Trophoblast cell (in vitro differentiated cells and primary cell): Measurements from ENCODE around the gene RGS9.

Experiments used
- DNase-seq, 2 donors: peaks; one replicate each; pipeline ENCODE4 v3.0.0-alpha.2; 2016
- H2AFZ ChIP-seq: 2 replicates; pipeline ENCODE4 v1.6.1; 2013; ENCODE audit warnings: low read length, moderate library complexity, mild to moderate bottlenecking; ENCODE audit not compliant: insufficient read depth, poor library complexity
- H2AK5ac ChIP-seq: 2 replicates; pipeline ENCODE4 v1.6.1; 2013; ENCODE audit warnings: mild to moderate bottlenecking, low read length
- H2BK120ac ChIP-seq: 2 replicates; pipeline ENCODE4 v1.6.1; 2013; ENCODE audit warnings: low read length, mild to moderate bottlenecking, moderate library complexity; ENCODE audit not compliant: insufficient read depth, poor library complexity
- H2BK12ac ChIP-seq: 2 replicates; pipeline ENCODE4 v1.6.1; 2013; ENCODE audit warnings: mild to moderate bottlenecking, low read length, moderate library complexity
- H2BK5ac ChIP-seq: 2 replicates; pipeline ENCODE4 v1.6.1; 2013; ENCODE audit warnings: low read length, low read depth, moderate library complexity, mild to moderate bottlenecking; ENCODE audit not compliant: poor library complexity
- H3K14ac ChIP-seq: 2 replicates; pipeline ENCODE4 v1.6.1; 2013; ENCODE audit warnings: mild to moderate bottlenecking, low read length
- H3K18ac ChIP-seq: 2 replicates; pipeline ENCODE4 v1.6.1; 2013; ENCODE audit warnings: mild to moderate bottlenecking, low read length
- H3K23ac ChIP-seq: 2 replicates; pipeline ENCODE4 v1.6.1; 2013; ENCODE audit warnings: low read length
- H3K27ac ChIP-seq: 2 replicates; pipeline ENCODE4 v1.5.1; 2013; ENCODE audit warnings: low read depth, mild to moderate bottlenecking, inconsistent platforms, low read length, moderate library complexity
- H3K27me3 ChIP-seq: 2 replicates; pipeline ENCODE4 v1.6.1; 2013; ENCODE audit warnings: inconsistent platforms, mild to moderate bottlenecking, low read length, moderate library complexity; ENCODE audit not compliant: insufficient read depth
- H3K36me3 ChIP-seq, 2 experiments: 1 replicate in 1 of 2; 2 replicates in 1 of 2; pipeline ENCODE4 v1.6.1; 2013; ENCODE audit warnings: low read length in 2 of 2, mild to moderate bottlenecking in 2 of 2, moderate library complexity in 1 of 2; ENCODE audit not compliant: insufficient read depth in 2 of 2, control insufficient read depth in 1 of 2
- H3K4ac ChIP-seq: 2 replicates; pipeline ENCODE4 v1.6.1; 2013; ENCODE audit warnings: low read depth, mild to moderate bottlenecking, low read length, moderate library complexity
- H3K4me1 ChIP-seq, 2 experiments: 1 replicate in 1 of 2; 2 replicates in 1 of 2; pipeline ENCODE4 v1.6.1; 2013; ENCODE audit warnings: low read length in 2 of 2, mild to moderate bottlenecking in 2 of 2, moderate library complexity in 1 of 2; ENCODE audit not compliant: insufficient read depth in 2 of 2, control insufficient read depth in 1 of 2
- H3K4me2 ChIP-seq: 2 replicates; pipeline ENCODE4 v1.6.1; 2013; ENCODE audit warnings: inconsistent platforms, mild to moderate bottlenecking, low read length, moderate library complexity
- H3K4me3 ChIP-seq: 2 replicates; pipeline ENCODE4 v1.5.1; 2013; ENCODE audit warnings: mild to moderate bottlenecking, low read depth, low read length, inconsistent platforms
- H3K79me1 ChIP-seq: one replicate; pipeline ENCODE4 v1.6.1; 2013; ENCODE audit warnings: low read length
- H3K79me2 ChIP-seq: 2 replicates; pipeline ENCODE4 v1.6.1; 2013; ENCODE audit warnings: low read length, mild to moderate bottlenecking; ENCODE audit not compliant: control insufficient read depth, insufficient read depth, poor library complexity
- H3K9ac ChIP-seq: 2 replicates; pipeline ENCODE4 v1.6.1; 2013; ENCODE audit warnings: mild to moderate bottlenecking, low read length
- H3K9me3 ChIP-seq: 2 replicates; pipeline ENCODE4 v1.6.1; 2013; ENCODE audit warnings: low read depth, mild to moderate bottlenecking, control low read depth, inconsistent platforms, low read length; ENCODE audit not compliant: insufficient read depth
- H4K12ac ChIP-seq: 2 replicates; pipeline ENCODE4 v1.6.1; 2013; ENCODE audit warnings: low read depth, mild to moderate bottlenecking, low read length, moderate library complexity
- H4K8ac ChIP-seq: 2 replicates; pipeline ENCODE4 v1.6.1; 2013; ENCODE audit warnings: low read depth, mild to moderate bottlenecking, low read length, moderate library complexity
- H4K91ac ChIP-seq: one replicate; pipeline ENCODE4 v1.6.1; 2013; ENCODE audit warnings: low read depth, mild to moderate bottlenecking, low read length, moderate library complexity
- WGBS: extraction: QIAGEN DNeasy Blood & Tissue Kit; methylation state at CpG from one replicate; pipeline ENCODE4 v1.1.7; 2013; ENCODE audit warnings: missing lambda C conversion rate; ENCODE audit not compliant: insufficient read length, insufficient coverage; ENCODE audit errors: extremely low coverage; 5-methylcytosine and 5-hydroxymethylcytosine counted together

The RGS9 gene

GRCh38 chr17:65259281-65259680, 122.1 kb downstream of the RGS9 start:
- Histone ChIP-seq H2BK5ac (no peak overlapping the region), H3K36me3 (no peaks in the 10 kb centered on the region), H4K12ac (no peak overlapping the region), H3K4ac (no peak overlapping the region), H2BK12ac (no peak overlapping the region), H3K4me1 (no peaks in the 10 kb centered on the region), H2AFZ (no peak overlapping the region), H4K91ac (no peak overlapping the region), H3K4me3 (no peak overlapping the region), H4K8ac (no peak overlapping the region), H2AK5ac (no peak overlapping the region), H3K14ac (no peak overlapping the region), H3K4me2 (no peak overlapping the region), H2BK120ac (no peak overlapping the region), H3K27me3 (no peaks in the 10 kb centered on the region), H3K18ac (no peak overlapping the region), H3K79me1 (no peaks in the 10 kb centered on the region), H3K9ac (no peak overlapping the region), H3K9me3 (peaks cover 2% of the 10 kb centered on the region), H3K79me2 (no peaks in the 10 kb centered on the region), H3K23ac (no peak overlapping the region), H3K27ac (no peak overlapping the region)
- DNase-seq, result no peak
- WGBS, result no CpG with 5 or more reads among the region's 5 CpGs

- H2AK5ac ChIP-seq, result no peak overlapping the region
- no peak overlapping the region for H3K23ac ChIP-seq
- H3K18ac ChIP-seq, result no peak overlapping the region
- H3K79me2 ChIP-seq, result no peaks in the 10 kb centered on the region
- H2BK5ac ChIP-seq, result no peak overlapping the region
- H3K9me3 ChIP-seq, result peaks cover 2% of the 10 kb centered on the region
- no CpG with 5 or more reads among the region's 7 CpGs for WGBS
- H3K4ac ChIP-seq, result no peak overlapping the region
- no peak overlapping the region for H3K27ac ChIP-seq
- no peak overlapping the region for H3K4me3 ChIP-seq
- no peak overlapping the region for H2BK120ac ChIP-seq
- H3K4me2 ChIP-seq, result no peak overlapping the region
- H2BK12ac ChIP-seq, result no peak overlapping the region
- no peak overlapping the region for H4K8ac ChIP-seq
- H4K91ac ChIP-seq, result no peak overlapping the region
- no peaks in the 10 kb centered on the region for H3K79me1 ChIP-seq
- H3K9ac ChIP-seq, result no peak overlapping the region
- H3K27me3 ChIP-seq, result no peaks in the 10 kb centered on the region
- no peaks in the 10 kb centered on the region for H3K36me3 ChIP-seq
- no peak overlapping the region for H2AFZ ChIP-seq
- no peak for DNase-seq
- no peak overlapping the region for H3K14ac ChIP-seq
- H3K4me1 ChIP-seq, result no peaks in the 10 kb centered on the region
- no peak overlapping the region for H4K12ac ChIP-seq
These were observed 122.7 kb downstream of the RGS9 start for GRCh38 chr17:65259696-65260485.

GRCh38 chr17:65260626-65261025, 123.5 kb downstream of the RGS9 start:
- no peak for DNase-seq
- H3K79me2 ChIP-seq, result no peaks in the 10 kb centered on the region
- H2BK5ac ChIP-seq, result no peak overlapping the region
- H3K9ac ChIP-seq, result no peak overlapping the region
- no peak overlapping the region for H4K91ac ChIP-seq
- no peak overlapping the region for H3K4me2 ChIP-seq
- H3K23ac ChIP-seq, result no peak overlapping the region
- H4K12ac ChIP-seq, result no peak overlapping the region
- no peak overlapping the region for H3K14ac ChIP-seq
- no peak overlapping the region for H4K8ac ChIP-seq
- no peak overlapping the region for H2AFZ ChIP-seq
- no peak overlapping the region for H3K27ac ChIP-seq
- no peaks in the 10 kb centered on the region for H3K27me3 ChIP-seq
- H3K18ac ChIP-seq, result no peak overlapping the region
- peaks cover 2% of the 10 kb centered on the region for H3K9me3 ChIP-seq
- no peak overlapping the region for H2BK120ac ChIP-seq
- no peaks in the 10 kb centered on the region for H3K4me1 ChIP-seq
- H3K4ac ChIP-seq, result no peak overlapping the region
- no peak overlapping the region for H2BK12ac ChIP-seq
- H3K4me3 ChIP-seq, result no peak overlapping the region
- H3K36me3 ChIP-seq, result no peaks in the 10 kb centered on the region
- H3K79me1 ChIP-seq, result no peaks in the 10 kb centered on the region
- H2AK5ac ChIP-seq, result no peak overlapping the region
- WGBS, result no CpG with 5 or more reads among the region's 2 CpGs

- H3K23ac ChIP-seq, result no peak overlapping the region
- H4K91ac ChIP-seq, result no peak overlapping the region
- H2BK12ac ChIP-seq, result no peak overlapping the region
- no peak overlapping the region for H3K18ac ChIP-seq
- H3K4me1 ChIP-seq, result no peaks in the 10 kb centered on the region
- H2BK120ac ChIP-seq, result no peak overlapping the region
- peaks cover 2% of the 10 kb centered on the region for H3K9me3 ChIP-seq
- no peak overlapping the region for H3K4me2 ChIP-seq
- H2BK5ac ChIP-seq, result no peak overlapping the region
- no peak overlapping the region for H2AK5ac ChIP-seq
- H4K12ac ChIP-seq, result no peak overlapping the region
- no peak overlapping the region for H3K4me3 ChIP-seq
- H3K9ac ChIP-seq, result no peak overlapping the region
- no peaks in the 10 kb centered on the region for H3K79me1 ChIP-seq
- H3K79me2 ChIP-seq, result no peaks in the 10 kb centered on the region
- no peaks in the 10 kb centered on the region for H3K27me3 ChIP-seq
- H2AFZ ChIP-seq, result no peak overlapping the region
- H4K8ac ChIP-seq, result no peak overlapping the region
- H3K14ac ChIP-seq, result no peak overlapping the region
- H3K4ac ChIP-seq, result no peak overlapping the region
- H3K36me3 ChIP-seq, result no peaks in the 10 kb centered on the region
- no peak overlapping the region for H3K27ac ChIP-seq
- DNase-seq, result peak in 1 of 2 donors; percentile 9
- WGBS, result no CpG with 5 or more reads among the region's 4 CpGs
These were observed 124.0 kb downstream of the RGS9 start for GRCh38 chr17:65261152-65261551.
